Fibroblast of lung (primary cell): ENCODE data around the gene ZFC3H1. TPM values are rescaled to one million over a fixed set of nuclear protein-coding genes. Genes with fewer than 3 reads are reported as not detected.
"Not testable (repeated sequence)": the region's sequence is repeated elsewhere in the genome, so short reads cannot be mapped to it uniquely, and the experiment has no call there.

ENCODE experiments used
- DNase-seq, 2 donors: peaks; one replicate each; pipeline versions ENCODE4 v3.0.0 to v3.0.0-alpha.2; 2010; ENCODE audit warnings: low read depth in 2 of 2
- H2AFZ ChIP-seq: 2 replicates; pipeline ENCODE4 v1.5.1; 2012; ENCODE audit warnings: low read length, control low read depth, inconsistent platforms
- H3K27ac ChIP-seq: 2 replicates; pipeline ENCODE4 v1.5.1; 2011; ENCODE audit warnings: low read length, control low read depth; ENCODE audit not compliant: insufficient read depth
- H3K27me3 ChIP-seq: 2 replicates; pipeline ENCODE4 v1.5.1; 2011; ENCODE audit warnings: mild to moderate bottlenecking, low read length; ENCODE audit not compliant: control insufficient read depth, insufficient read depth
- H3K36me3 ChIP-seq: 2 replicates; pipeline ENCODE4 v1.5.1; 2011; ENCODE audit warnings: low read length; ENCODE audit not compliant: control insufficient read depth, insufficient read depth
- H3K4me1 ChIP-seq: 2 replicates; pipeline ENCODE4 v1.5.1; 2011; ENCODE audit warnings: low read length; ENCODE audit not compliant: control insufficient read depth, insufficient read depth; ENCODE audit errors: extremely low read depth
- H3K4me2 ChIP-seq: 2 replicates; pipeline ENCODE4 v1.5.1; 2011; ENCODE audit warnings: low read length, control low read depth; ENCODE audit not compliant: insufficient read depth; ENCODE audit errors: extremely low read depth
- H3K4me3 ChIP-seq, 4 experiments: fragments of 200-600 bp in 1 of 4; sonication (generic) in 1 of 4; replicated peaks in 1 of 4; 2 replicates each; pipeline ENCODE4 v1.5.1; 2011 to 2016; ENCODE audit warnings: low read length in 4 of 4, low read depth in 3 of 4, mild to moderate bottlenecking in 3 of 4, control low read depth in 2 of 4, inconsistent platforms in 1 of 4, mixed read lengths in 1 of 4; ENCODE audit not compliant: insufficient read depth in 1 of 4; ENCODE audit errors: control extremely low read depth in 1 of 4
- H3K79me2 ChIP-seq: 2 replicates; pipeline ENCODE4 v1.5.1; 2012; ENCODE audit warnings: mild to moderate bottlenecking, low read length, inconsistent platforms; ENCODE audit not compliant: control insufficient read depth, insufficient read depth
- H3K9ac ChIP-seq: 2 replicates; pipeline ENCODE4 v1.5.1; 2011; ENCODE audit warnings: mild to moderate bottlenecking, low read length, control low read depth; ENCODE audit not compliant: insufficient read depth
- H3K9me3 ChIP-seq: 2 replicates; pipeline ENCODE4 v1.5.1; 2012; ENCODE audit warnings: low read depth, low read length; ENCODE audit not compliant: control insufficient read depth, insufficient read depth
- H4K20me1 ChIP-seq: 2 replicates; pipeline ENCODE4 v1.5.1; 2011; ENCODE audit warnings: low read length; ENCODE audit not compliant: control insufficient read depth, insufficient read depth; ENCODE audit errors: extremely low read depth
- CTCF ChIP-seq, 2 donors: IDR thresholded peaks in 1 of 2; conservative IDR thresholded peaks in 1 of 2; 1 replicate in 1 of 2; 2 replicates in 1 of 2; pipeline ENCODE4 v1.5.1; 2011 to 2012; ENCODE audit warnings: low read length in 2 of 2, control low read depth in 1 of 2, inconsistent platforms in 1 of 2, low read depth in 1 of 2, mild to moderate bottlenecking in 1 of 2
- EZH2 ChIP-seq: IDR thresholded peaks from 2 replicates; pipeline ENCODE4 v1.5.1; 2012; ENCODE audit warnings: low read length, control low read depth, mild to moderate bottlenecking; ENCODE audit errors: missing control alignments
- polyA plus RNA-seq, 2 donors: library from polyadenylated mRNA; depleted of rRNA in 1 of 2; stranded (reverse) in 1 of 2; unstranded in 1 of 2; fragments of >200 nt; gene quantifications; 2 replicates each; pipeline ENCODE4 v1.2.1, GENCODE V29; 2011 to 2012; ENCODE audit warnings: missing spikeins in 1 of 2
- total RNA-seq: library from RNA; depleted of rRNA; stranded (reverse); fragments of >200 nt; gene quantifications from 2 replicates; pipeline ENCODE4 v1.2.1, GENCODE V29; 2014

The ZFC3H1 gene
- total and polyA plus RNA-seq, 2 donors (not counting 1 experiment from before 2014, with no cell fraction given) = 30.7 to 33.1 TPM

DNA sequence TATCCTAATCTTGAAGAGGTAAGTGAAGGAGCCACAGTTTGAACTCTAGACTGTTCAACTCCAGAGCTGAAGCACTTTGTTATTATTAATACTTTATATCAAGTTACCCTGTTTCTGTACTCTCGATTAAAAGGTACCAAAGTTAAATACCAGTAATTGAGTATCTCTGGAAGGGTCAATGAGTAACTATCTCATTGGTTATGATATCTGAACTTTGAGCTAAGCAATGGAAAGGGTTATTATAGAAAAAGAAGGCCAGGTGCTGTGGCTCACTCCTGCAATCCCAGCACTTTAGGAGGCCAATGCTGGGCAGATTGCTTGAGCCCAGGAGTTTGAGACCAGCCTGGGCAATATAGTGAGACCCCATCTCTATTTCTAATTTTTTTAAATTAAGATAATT is 32.1 kb upstream of the ZFC3H1 start:
- no peak overlapping the region for H3K4me3 ChIP-seq
- H3K9ac ChIP-seq = no peak overlapping the region
- no peaks in the 10 kb centered on the region for H3K9me3 ChIP-seq
- no peaks in the 10 kb centered on the region for H3K4me1 ChIP-seq
- no peak overlapping the region for H3K4me2 ChIP-seq
- no peaks in the 10 kb centered on the region for H3K79me2 ChIP-seq
- H3K27ac ChIP-seq = no peak overlapping the region
- no peak overlapping the region for H2AFZ ChIP-seq
- H3K36me3 ChIP-seq = peaks cover 3% of the 10 kb centered on the region
- no peak for DNase-seq
- H4K20me1 ChIP-seq = no peaks in the 10 kb centered on the region
- no peaks in the 10 kb centered on the region for H3K27me3 ChIP-seq
- TF ChIP-seq EZH2 (no peak), CTCF (conservative IDR thresholded peaks at IDR 0.05 in 1 of 2, IDR thresholded peaks at IDR 0.05 in 1 of 2; ENCODE audit: low read depth in 1 of 2, low read length in 2 of 2) (no peak)

GRCh38 chr12:71694099-71694820 is 30.6 kb upstream of the ZFC3H1 start:
- Histone ChIP-seq H3K79me2 (no peaks in the 10 kb centered on the region), H3K4me2 (no peak overlapping the region), H2AFZ (no peak overlapping the region), H3K9me3 (no peaks in the 10 kb centered on the region), H3K4me1 (no peaks in the 10 kb centered on the region), H3K9ac (no peak overlapping the region), H3K27me3 (no peaks in the 10 kb centered on the region), H3K4me3 (no peak overlapping the region), H4K20me1 (no peaks in the 10 kb centered on the region), H3K27ac (no peak overlapping the region), H3K36me3 (no peaks in the 10 kb centered on the region)
- peak in 1 of 2 donors; percentile 16 for DNase-seq
- TF ChIP-seq CTCF (conservative IDR thresholded peaks at IDR 0.05 in 1 of 2, IDR thresholded peaks at IDR 0.05 in 1 of 2; ENCODE audit: low read depth in 1 of 2, low read length in 2 of 2) (no peak), EZH2 (no peak)

- not testable (repeated sequence) for H3K4me3 ChIP-seq, H3K9me3 ChIP-seq, H3K27ac ChIP-seq, H2AFZ ChIP-seq, H3K79me2 ChIP-seq, H3K4me1 ChIP-seq, H4K20me1 ChIP-seq, H3K4me2 ChIP-seq, DNase-seq, H3K36me3 ChIP-seq, H3K27me3 ChIP-seq, H3K9ac ChIP-seq
These were observed 30.0 kb upstream of the ZFC3H1 start for GRCh38 chr12:71693651-71694050.
